IPS-18c (cell line): ENCODE results near the gene RBM7.

ENCODE experiments used
- H3K4me3 ChIP-seq: 2 replicates; pipeline ENCODE4 v1.7.0; 2013; ENCODE audit warnings: low read depth, mild to moderate bottlenecking, low read length, moderate library complexity; ENCODE audit not compliant: insufficient read depth
- H3K9me3 ChIP-seq: one replicate; pipeline ENCODE4 v1.6.1; 2013; ENCODE audit warnings: mild to moderate bottlenecking, low read length, moderate library complexity; ENCODE audit not compliant: control insufficient read depth, insufficient read depth

The RBM7 gene

GRCh38 chr11:114386545-114386944 is 13.9 kb upstream of the RBM7 start:
- no peaks in the 10 kb centered on the region for H3K9me3 ChIP-seq
- H3K4me3 ChIP-seq, result no peak overlapping the region

- no peak overlapping the region for H3K4me3 ChIP-seq
- H3K9me3 ChIP-seq, result no peaks in the 10 kb centered on the region
These were observed 7.5 kb upstream of the RBM7 start for GRCh38 chr11:114392735-114393667.

- H3K9me3 ChIP-seq, result no peaks in the 10 kb centered on the region
- H3K4me3 ChIP-seq, result no peak overlapping the region
These were observed 4.7 kb upstream of the RBM7 start for GRCh38 chr11:114395736-114396135.

- Histone ChIP-seq H3K9me3 (no peaks in the 10 kb centered on the region), H3K4me3 (no peak overlapping the region)
These were observed 3.5 kb upstream of the RBM7 start for GRCh38 chr11:114396916-114397315.

GRCh38 chr11:114397349-114397982 is 3.0 kb upstream of the RBM7 start:
- no peak overlapping the region for H3K4me3 ChIP-seq
- H3K9me3 ChIP-seq, result no peaks in the 10 kb centered on the region

GRCh38 chr11:114398303-114398920 is 2.1 kb upstream of the RBM7 start:
- H3K9me3 ChIP-seq, result no peaks in the 10 kb centered on the region
- no peak overlapping the region for H3K4me3 ChIP-seq

- Histone ChIP-seq H3K4me3 (peak overlapping the region; percentile 88), H3K9me3 (no peaks in the 10 kb centered on the region)
These were observed 813 bp upstream of the RBM7 start for GRCh38 chr11:114399490-114400215.

- H3K4me3 ChIP-seq, result peak overlapping the region; percentile 88
These were observed 403 bp downstream of the RBM7 start for GRCh38 chr11:114400915-114401223.

GRCh38 chr11:114401311-114401710 is 845 bp downstream of the RBM7 start:
- H3K9me3 ChIP-seq, result no peaks in the 10 kb centered on the region
- H3K4me3 ChIP-seq, result peak overlapping the region; percentile 88

More at GRCh38 chr11:114400915-114401223, 403 bp downstream of the RBM7 start:
- no peaks in the 10 kb centered on the region for H3K9me3 ChIP-seq

- H3K4me3 ChIP-seq, result no peak overlapping the region
- H3K9me3 ChIP-seq, result no peaks in the 10 kb centered on the region
These were observed 12.5 kb downstream of the RBM7 start for GRCh38 chr11:114412946-114413345.

GRCh38 chr11:114413958-114414357 is 13.5 kb downstream of the RBM7 start:
- no peaks in the 10 kb centered on the region for H3K9me3 ChIP-seq

GRCh38 chr11:114416441-114416961 is 16.0 kb downstream of the RBM7 start:
- no peaks in the 10 kb centered on the region for H3K9me3 ChIP-seq

More at GRCh38 chr11:114413958-114414357, 13.5 kb downstream of the RBM7 start:
- H3K4me3 ChIP-seq, result no peak overlapping the region

GRCh38 chr11:114426280-114426679 is 25.8 kb downstream of the RBM7 start:
- Histone ChIP-seq H3K4me3 (no peak overlapping the region), H3K9me3 (no peaks in the 10 kb centered on the region)

More at GRCh38 chr11:114416441-114416961, 16.0 kb downstream of the RBM7 start:
- no peak overlapping the region for H3K4me3 ChIP-seq

GRCh38 chr11:114430290-114430689 is 29.8 kb downstream of the RBM7 start:
- no peaks in the 10 kb centered on the region for H3K9me3 ChIP-seq
- no peak overlapping the region for H3K4me3 ChIP-seq

GRCh38 chr11:114432893-114433292 is 32.4 kb downstream of the RBM7 start:
- H3K9me3 ChIP-seq, result no peaks in the 10 kb centered on the region
- no peak overlapping the region for H3K4me3 ChIP-seq

GRCh38 chr11:114433376-114433775 is 32.9 kb downstream of the RBM7 start:
- Histone ChIP-seq H3K4me3 (no peak overlapping the region), H3K9me3 (no peaks in the 10 kb centered on the region)

- Histone ChIP-seq H3K4me3 (no peak overlapping the region; the same call in 1 of the 2 replicates), H3K9me3 (no peaks in the 10 kb centered on the region)
These were observed 37.8 kb downstream of the RBM7 start for GRCh38 chr11:114438303-114438702.
